HepG2 (cell line): ENCODE data around the gene KANSL1L. TPM values are rescaled to one million over a fixed set of nuclear protein-coding genes. Genes with fewer than 3 reads are reported as not detected.
A peak's percentile ranks its signal among the peaks of the same experiment; 100 is the strongest.

ENCODE experiments used
- JUNB ChIP-seq: sonication (generic); formaldehyde crosslinking; IDR thresholded peaks from 2 replicates; pipeline ENCODE4 v1.8.0; 2022; ENCODE audit warnings: missing genetic modification reagents, mild to moderate bottlenecking, borderline replicate concordance
- REL ChIP-seq: sonication (generic); formaldehyde crosslinking; conservative IDR thresholded peaks from 2 replicates; pipeline ENCODE4 v1.8.0; 2022; ENCODE audit warnings: mild to moderate bottlenecking, missing genetic modification reagents, moderate library complexity
- RXRB ChIP-seq: IDR thresholded peaks from 2 replicates; pipeline ENCODE4 v1.6.1; 2016; ENCODE audit warnings: borderline replicate concordance, missing genetic modification reagents, missing compliant biosample characterization
- ZNF678 ChIP-seq: sonication (generic); formaldehyde crosslinking; IDR thresholded peaks from 2 replicates; pipeline ENCODE4 v1.4.0; 2020; ENCODE audit warnings: mild to moderate bottlenecking, missing genetic modification reagents
- ZNF850 ChIP-seq: sonication (generic); formaldehyde crosslinking; conservative IDR thresholded peaks from 2 replicates; pipeline ENCODE4 v1.9.0; 2021; ENCODE audit warnings: mild to moderate bottlenecking, missing genetic modification reagents
- polyA plus RNA-seq, 8 experiments: library from polyadenylated mRNA; depleted of rRNA in 3 of 8; stranded (reverse) in 7 of 8; unstranded in 1 of 8; fragments of >200 nt; fragmentation: Illumina TruSeq in 4 of 8; extraction: Trizol in 4 of 8; gene quantifications; 2 replicates each; pipeline versions ENCODE4 v1.2.1 to v1.2.3, GENCODE V29; 2011 to 2016; ENCODE audit warnings: low read depth in 4 of 8, missing spikeins in 1 of 8, mixed read lengths in 1 of 8; ENCODE audit not compliant: insufficient read depth in 1 of 8
- total RNA-seq, 5 experiments: library from RNA; depleted of rRNA; stranded (reverse); fragments of >200 nt; fragmentation: Illumina TruSeq; extraction: Trizol; gene quantifications; 2 replicates each; pipeline ENCODE4 v1.2.3, GENCODE V29; 2016; ENCODE audit warnings: low read depth in 1 of 5
- TF ChIP-seq, protein P1 (sequence below): sonication (generic); formaldehyde crosslinking; IDR thresholded peaks from 2 replicates; pipeline ENCODE4 v1.5.1; 2020; ENCODE audit warnings: mild to moderate bottlenecking, missing genetic modification reagents
- TF ChIP-seq, protein P2 (sequence below): sonication (generic); formaldehyde crosslinking; IDR thresholded peaks from 2 replicates; pipeline ENCODE4 v1.4.0; 2020; ENCODE audit warnings: missing genetic modification reagents
- TF ChIP-seq, protein P3 (sequence below): sonication (generic); formaldehyde crosslinking; conservative IDR thresholded peaks from 2 replicates; pipeline ENCODE4 v1.8.0; 2022; ENCODE audit warnings: low read depth, missing genetic modification reagents
- TF ChIP-seq, protein P4 (sequence below): sonication (generic); formaldehyde crosslinking; IDR thresholded peaks from 2 replicates; pipeline ENCODE4 v1.5.1; 2020; ENCODE audit warnings: missing genetic modification reagents, mild to moderate bottlenecking, borderline replicate concordance
- TF ChIP-seq, protein P5 (sequence below): sonication (generic); formaldehyde crosslinking; IDR thresholded peaks from 2 replicates; pipeline ENCODE4 v1.4.0; 2020; ENCODE audit warnings: mild to moderate bottlenecking, missing genetic modification reagents
- TF ChIP-seq, protein P6 (sequence below): sonication (generic); formaldehyde crosslinking; IDR thresholded peaks from 2 replicates; pipeline ENCODE4 v1.8.1; 2023; ENCODE audit warnings: mild to moderate bottlenecking, inconsistent platforms, moderate library complexity, missing genetic modification reagents, borderline replicate concordance
- TF ChIP-seq, protein P7 (sequence below): IDR thresholded peaks from 2 replicates; pipeline ENCODE4 v1.6.1; 2012; ENCODE audit warnings: low read depth, low read length, improper control_type of control experiment

The KANSL1L gene
- total and polyA plus RNA-seq, 2 of the 13 experiments (the other 11 are each of a cell fraction or from before 2014, with no cell fraction given), result 5.4 to 10.3 TPM

DNA sequence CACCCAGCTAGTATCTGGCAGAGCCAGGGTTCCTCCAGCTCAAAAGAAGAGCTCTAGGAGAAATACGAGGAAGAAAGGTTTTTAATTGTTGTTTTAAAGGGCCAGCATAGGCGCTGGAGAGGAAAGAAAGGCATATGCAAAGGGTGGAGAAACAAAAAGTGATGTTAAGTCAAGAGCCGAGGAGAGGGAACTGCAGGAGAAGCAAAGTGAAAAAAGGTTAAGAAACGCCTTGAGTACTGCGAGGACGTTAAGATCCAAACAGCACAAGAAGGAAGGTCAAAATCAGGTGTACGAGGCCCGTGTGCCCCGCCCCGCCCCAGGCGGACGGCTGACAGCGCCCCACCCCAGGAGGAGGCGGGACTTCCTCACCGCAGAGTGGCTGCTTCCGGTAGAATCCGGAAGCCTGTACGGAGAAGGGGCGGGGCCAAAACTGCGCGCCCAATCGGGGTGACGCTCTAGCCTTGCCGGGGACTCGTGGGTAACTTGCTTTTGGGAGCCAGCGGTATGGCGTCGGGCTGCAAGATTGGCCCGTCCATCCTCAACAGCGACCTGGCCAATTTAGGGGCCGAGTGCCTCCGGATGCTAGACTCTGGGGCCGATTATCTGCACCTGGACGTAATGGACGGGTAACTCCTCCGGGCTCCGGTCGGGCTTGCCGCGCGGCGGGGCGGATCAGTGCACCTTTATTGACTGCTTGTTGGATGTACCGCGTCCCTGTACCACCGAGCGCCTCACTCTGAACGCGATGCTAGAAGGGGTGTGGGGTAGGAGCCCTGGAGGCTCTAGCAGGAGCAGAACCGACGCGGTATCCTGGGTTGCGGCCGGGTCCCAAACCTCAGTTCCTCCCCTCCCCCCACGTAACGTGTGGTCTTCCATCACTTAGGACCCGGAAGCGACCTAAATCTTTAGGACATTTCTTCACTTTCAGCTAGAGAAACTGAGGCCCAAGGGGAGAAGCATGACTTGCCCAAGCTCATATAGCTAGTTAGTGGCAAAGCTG lies 168.8 kb downstream of the KANSL1L start, which contains the start of gene RPE (continued):
- TF ChIP-seq, protein P1, sequence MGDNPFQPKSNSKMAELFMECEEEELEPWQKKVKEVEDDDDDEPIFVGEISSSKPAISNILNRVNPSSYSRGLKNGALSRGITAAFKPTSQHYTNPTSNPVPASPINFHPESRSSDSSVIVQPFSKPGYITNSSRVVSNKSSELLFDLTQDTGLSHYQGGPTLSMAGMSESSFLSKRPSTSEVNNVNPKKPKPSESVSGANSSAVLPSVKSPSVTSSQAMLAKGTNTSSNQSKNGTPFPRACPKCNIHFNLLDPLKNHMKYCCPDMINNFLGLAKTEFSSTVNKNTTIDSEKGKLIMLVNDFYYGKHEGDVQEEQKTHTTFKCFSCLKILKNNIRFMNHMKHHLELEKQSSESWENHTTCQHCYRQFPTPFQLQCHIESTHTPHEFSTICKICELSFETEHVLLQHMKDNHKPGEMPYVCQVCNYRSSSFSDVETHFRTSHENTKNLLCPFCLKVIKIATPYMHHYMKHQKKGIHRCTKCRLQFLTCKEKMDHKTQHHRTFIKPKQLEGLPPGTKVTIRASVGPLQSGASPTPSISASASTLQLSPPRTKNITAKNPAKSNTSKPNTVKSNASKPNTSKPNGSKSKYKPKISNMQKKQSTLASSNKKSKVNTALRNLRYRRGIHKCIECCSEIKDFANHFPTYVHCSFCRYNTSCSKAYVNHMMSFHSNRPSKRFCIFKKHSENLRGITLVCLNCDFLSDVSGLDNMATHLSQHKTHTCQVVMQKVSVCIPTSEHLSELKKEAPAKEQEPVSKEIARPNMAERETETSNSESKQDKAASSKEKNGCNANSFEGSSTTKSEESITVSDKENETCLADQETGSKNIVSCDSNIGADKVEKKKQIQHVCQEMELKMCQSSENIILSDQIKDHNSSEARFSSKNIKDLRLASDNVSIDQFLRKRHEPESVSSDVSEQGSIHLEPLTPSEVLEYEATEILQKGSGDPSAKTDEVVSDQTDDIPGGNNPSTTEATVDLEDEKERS (CRISPR knock-in tag), result peak; percentile 60; the same call in 1 of the 2 replicates
- TF ChIP-seq RXRB (peak; percentile 58; the same call in 1 of the 2 replicates), REL (CRISPR knock-in tag) (0 out of 2 replicates have a peak, but pooled peaks have one; percentile 72), ZNF678 (no peak), ZNF850 (CRISPR knock-in tag) (no peak), JUNB (no peak)
- TF ChIP-seq, protein P2, sequence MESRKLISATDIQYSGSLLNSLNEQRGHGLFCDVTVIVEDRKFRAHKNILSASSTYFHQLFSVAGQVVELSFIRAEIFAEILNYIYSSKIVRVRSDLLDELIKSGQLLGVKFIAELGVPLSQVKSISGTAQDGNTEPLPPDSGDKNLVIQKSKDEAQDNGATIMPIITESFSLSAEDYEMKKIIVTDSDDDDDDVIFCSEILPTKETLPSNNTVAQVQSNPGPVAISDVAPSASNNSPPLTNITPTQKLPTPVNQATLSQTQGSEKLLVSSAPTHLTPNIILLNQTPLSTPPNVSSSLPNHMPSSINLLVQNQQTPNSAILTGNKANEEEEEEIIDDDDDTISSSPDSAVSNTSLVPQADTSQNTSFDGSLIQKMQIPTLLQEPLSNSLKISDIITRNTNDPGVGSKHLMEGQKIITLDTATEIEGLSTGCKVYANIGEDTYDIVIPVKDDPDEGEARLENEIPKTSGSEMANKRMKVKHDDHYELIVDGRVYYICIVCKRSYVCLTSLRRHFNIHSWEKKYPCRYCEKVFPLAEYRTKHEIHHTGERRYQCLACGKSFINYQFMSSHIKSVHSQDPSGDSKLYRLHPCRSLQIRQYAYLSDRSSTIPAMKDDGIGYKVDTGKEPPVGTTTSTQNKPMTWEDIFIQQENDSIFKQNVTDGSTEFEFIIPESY (CRISPR knock-in tag), result no peak
- TF ChIP-seq, protein P3, sequence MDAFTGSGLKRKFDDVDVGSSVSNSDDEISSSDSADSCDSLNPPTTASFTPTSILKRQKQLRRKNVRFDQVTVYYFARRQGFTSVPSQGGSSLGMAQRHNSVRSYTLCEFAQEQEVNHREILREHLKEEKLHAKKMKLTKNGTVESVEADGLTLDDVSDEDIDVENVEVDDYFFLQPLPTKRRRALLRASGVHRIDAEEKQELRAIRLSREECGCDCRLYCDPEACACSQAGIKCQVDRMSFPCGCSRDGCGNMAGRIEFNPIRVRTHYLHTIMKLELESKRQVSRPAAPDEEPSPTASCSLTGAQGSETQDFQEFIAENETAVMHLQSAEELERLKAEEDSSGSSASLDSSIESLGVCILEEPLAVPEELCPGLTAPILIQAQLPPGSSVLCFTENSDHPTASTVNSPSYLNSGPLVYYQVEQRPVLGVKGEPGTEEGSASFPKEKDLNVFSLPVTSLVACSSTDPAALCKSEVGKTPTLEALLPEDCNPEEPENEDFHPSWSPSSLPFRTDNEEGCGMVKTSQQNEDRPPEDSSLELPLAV (CRISPR knock-in tag), result no peak
- TF ChIP-seq, protein P4, sequence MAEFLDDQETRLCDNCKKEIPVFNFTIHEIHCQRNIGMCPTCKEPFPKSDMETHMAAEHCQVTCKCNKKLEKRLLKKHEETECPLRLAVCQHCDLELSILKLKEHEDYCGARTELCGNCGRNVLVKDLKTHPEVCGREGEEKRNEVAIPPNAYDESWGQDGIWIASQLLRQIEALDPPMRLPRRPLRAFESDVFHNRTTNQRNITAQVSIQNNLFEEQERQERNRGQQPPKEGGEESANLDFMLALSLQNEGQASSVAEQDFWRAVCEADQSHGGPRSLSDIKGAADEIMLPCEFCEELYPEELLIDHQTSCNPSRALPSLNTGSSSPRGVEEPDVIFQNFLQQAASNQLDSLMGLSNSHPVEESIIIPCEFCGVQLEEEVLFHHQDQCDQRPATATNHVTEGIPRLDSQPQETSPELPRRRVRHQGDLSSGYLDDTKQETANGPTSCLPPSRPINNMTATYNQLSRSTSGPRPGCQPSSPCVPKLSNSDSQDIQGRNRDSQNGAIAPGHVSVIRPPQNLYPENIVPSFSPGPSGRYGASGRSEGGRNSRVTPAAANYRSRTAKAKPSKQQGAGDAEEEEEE (CRISPR knock-in tag), result no peak
- TF ChIP-seq, protein P5, sequence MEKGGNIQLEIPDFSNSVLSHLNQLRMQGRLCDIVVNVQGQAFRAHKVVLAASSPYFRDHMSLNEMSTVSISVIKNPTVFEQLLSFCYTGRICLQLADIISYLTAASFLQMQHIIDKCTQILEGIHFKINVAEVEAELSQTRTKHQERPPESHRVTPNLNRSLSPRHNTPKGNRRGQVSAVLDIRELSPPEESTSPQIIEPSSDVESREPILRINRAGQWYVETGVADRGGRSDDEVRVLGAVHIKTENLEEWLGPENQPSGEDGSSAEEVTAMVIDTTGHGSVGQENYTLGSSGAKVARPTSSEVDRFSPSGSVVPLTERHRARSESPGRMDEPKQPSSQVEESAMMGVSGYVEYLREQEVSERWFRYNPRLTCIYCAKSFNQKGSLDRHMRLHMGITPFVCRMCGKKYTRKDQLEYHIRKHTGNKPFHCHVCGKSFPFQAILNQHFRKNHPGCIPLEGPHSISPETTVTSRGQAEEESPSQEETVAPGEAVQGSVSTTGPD, result no peak
- TF ChIP-seq, protein P6, sequence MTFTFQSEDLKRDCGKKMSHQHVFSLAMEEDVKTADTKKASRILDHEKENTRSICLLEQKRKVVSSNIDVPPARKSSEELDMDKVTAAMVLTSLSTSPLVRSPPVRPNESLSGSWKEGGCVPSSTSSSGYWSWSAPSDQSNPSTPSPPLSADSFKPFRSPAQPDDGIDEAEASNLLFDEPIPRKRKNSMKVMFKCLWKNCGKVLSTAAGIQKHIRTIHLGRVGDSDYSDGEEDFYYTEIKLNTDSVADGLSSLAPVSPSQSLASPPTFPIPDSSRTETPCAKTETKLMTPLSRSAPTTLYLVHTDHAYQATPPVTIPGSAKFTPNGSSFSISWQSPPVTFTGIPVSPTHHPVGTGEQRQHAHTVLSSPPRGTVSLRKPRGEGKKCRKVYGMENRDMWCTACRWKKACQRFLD (CRISPR knock-in tag), result peak; percentile 38; the same call in 1 of the 2 replicates
- TF ChIP-seq, protein P7, sequence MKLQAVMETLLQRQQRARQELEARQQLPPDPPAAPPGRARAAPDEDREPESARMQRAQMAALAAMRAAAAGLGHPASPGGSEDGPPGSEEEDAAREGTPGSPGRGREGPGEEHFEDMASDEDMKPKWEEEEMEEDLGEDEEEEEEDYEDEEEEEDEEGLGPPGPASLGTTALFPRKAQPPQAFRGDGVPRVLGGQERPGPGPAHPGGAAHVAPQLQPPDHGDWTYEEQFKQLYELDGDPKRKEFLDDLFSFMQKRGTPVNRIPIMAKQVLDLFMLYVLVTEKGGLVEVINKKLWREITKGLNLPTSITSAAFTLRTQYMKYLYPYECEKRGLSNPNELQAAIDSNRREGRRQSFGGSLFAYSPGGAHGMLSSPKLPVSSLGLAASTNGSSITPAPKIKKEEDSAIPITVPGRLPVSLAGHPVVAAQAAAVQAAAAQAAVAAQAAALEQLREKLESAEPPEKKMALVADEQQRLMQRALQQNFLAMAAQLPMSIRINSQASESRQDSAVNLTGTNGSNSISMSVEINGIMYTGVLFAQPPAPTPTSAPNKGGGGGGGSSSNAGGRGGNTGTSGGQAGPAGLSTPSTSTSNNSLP, result no peak
